Breast epithelium (tissue), 3 donors: ENCODE data around the gene OR5H1.

Experiments
- POLR2A ChIP-seq: fragments of 450-650 bp; IDR thresholded peaks from one replicate; pipeline ENCODE4 v1.6.1; 2016; ENCODE audit warnings: antibody characterized with exemption, mild to moderate bottlenecking, moderate library complexity
- POLR2AphosphoS5 ChIP-seq, 3 donors: sonication (generic); formaldehyde crosslinking; IDR thresholded peaks; one replicate each; pipeline ENCODE4 v1.6.1; 2017; ENCODE audit warnings: antibody characterized with exemption in 3 of 3
- TF ChIP-seq, protein P1 (sequence below), 3 donors: fragments of 450-650 bp; IDR thresholded peaks; one replicate each; pipeline ENCODE4 v1.5.1; 2016 to 2017; ENCODE audit warnings: antibody characterized with exemption in 3 of 3, mild to moderate bottlenecking in 3 of 3, moderate library complexity in 3 of 3

- TF ChIP-seq, protein P1, sequence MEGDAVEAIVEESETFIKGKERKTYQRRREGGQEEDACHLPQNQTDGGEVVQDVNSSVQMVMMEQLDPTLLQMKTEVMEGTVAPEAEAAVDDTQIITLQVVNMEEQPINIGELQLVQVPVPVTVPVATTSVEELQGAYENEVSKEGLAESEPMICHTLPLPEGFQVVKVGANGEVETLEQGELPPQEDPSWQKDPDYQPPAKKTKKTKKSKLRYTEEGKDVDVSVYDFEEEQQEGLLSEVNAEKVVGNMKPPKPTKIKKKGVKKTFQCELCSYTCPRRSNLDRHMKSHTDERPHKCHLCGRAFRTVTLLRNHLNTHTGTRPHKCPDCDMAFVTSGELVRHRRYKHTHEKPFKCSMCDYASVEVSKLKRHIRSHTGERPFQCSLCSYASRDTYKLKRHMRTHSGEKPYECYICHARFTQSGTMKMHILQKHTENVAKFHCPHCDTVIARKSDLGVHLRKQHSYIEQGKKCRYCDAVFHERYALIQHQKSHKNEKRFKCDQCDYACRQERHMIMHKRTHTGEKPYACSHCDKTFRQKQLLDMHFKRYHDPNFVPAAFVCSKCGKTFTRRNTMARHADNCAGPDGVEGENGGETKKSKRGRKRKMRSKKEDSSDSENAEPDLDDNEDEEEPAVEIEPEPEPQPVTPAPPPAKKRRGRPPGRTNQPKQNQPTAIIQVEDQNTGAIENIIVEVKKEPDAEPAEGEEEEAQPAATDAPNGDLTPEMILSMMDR (IDR thresholded peaks at IDR 0.05) = no peak
- TF ChIP-seq POLR2AphosphoS5 (IDR thresholded peaks at IDR 0.05) (no peak), POLR2A (no peak)
These were observed at the start of gene OR5H1 for GRCh38 chr3:98130421-98130820.
